ENCODE measurements around the gene TLCD4. TPM values are rescaled to one million over a fixed set of nuclear protein-coding genes. Genes with fewer than 3 reads are reported as not detected.

Gene TLCD4, protein sequence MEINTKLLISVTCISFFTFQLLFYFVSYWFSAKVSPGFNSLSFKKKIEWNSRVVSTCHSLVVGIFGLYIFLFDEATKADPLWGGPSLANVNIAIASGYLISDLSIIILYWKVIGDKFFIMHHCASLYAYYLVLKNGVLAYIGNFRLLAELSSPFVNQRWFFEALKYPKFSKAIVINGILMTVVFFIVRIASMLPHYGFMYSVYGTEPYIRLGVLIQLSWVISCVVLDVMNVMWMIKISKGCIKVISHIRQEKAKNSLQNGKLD
- 0.38 and 0.85 TPM in 2 replicates for total RNA-seq

DNA sequence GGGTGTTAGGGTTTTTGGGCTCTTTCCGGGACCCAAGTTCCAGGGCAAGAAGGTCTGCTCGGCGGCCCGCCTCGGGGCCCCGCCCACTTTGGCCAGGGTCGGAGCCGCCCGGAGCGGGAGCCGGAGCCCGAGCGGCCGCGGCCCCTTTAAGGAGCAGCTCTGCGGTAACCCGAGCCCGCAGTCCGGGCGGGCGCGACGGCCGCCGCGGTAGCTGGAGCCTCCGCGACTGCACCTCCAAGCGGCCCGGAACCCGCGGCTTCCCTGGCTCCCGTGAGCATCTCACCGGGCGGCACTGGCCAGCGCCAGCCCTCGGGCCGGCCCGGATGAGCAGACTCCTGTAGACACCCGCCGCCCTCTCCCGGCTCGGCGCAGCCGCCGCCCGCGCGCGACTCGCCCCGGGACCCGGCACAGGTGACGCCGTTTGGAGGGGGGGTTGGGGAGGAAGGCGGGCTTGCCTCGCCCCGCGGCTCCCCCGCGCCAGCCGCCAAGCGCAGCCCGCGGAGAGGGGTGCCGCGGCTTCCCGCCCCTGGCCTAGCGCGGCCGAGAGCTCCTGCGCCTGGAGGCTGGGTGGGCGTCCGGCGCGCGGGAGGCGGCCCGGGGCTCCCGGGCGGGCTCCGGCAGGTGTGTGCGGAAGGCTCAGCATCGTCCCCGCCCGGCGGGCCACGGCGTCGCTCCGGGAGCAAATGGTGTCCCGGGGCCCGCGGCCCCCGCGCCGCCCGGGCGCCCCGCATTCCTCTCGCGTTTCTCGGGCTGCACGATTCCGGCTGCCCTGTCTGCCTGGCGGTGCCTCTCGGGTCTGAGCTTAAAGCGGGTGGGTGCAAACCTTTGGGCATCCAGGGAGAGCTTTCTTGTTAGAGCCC is at the start of gene TLCD4:
Gene TLCD4, plus strand, starts transcription at position 149 of the 860 bp plus-strand sequence. CDS start 26,547 bp downstream, outside the sequence.

DNA sequence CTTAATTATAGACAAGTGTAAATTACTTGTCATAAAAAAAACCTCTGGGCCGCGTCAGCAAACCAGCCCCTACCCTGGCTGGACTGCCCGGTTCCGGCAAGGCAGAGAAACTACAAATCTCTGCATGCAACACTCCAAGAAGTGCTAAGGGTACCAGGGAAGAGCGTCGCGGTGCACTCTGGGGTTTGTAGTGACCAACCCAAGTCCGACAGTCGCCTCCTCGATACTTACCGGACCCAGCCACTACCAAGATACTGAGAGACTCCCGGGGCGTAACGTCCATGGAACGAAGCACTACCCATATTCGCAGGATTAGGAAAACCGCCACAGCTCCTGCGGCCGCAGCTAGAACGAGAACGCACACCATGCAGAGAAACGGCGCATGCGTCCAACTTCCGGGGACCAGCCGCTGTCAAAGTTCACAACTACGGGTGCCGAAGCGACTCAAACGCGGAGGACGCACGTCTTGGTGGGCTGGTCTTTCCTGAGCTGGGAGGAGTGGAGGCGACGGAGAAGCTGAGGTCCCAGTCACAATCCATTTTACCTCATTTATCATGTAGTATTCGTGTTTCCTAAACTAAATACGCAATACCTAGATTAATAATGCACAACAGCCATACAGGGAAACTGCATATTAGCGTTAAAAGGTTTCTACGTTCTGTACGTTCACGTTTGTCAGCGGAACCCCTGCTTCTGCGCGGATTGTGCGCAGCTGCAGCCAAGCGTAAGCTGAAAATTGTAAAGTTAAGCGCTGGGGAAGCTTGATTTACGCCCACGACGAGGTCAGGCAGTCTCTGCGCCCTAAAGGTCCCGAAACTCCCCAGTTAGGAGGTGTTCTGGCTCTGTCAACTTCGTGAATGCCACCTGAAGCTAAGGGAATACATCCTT is 44.4 kb upstream of the TLCD4 start, which contains the start of gene ALG14:
Gene ALG14, minus strand, starts transcription at position 420 of the 888 bp plus-strand sequence. Its CDS starts 53 bp downstream, at position 367.

Other genes with a start within 250 kb of the TLCD4 start
- gene CNN3, start 190.2 kb upstream of the TLCD4 start, total RNA-seq = 349 and 490 TPM in 2 replicates
- 1.1 and 3.1 TPM in 2 replicates for gene ALG14, start 44.4 kb upstream of the TLCD4 start, total RNA-seq
- gene RWDD3, start 116.9 kb downstream of the TLCD4 start, total RNA-seq = 13.0 and 13.8 TPM in 2 replicates

All from regular cardiac myocyte (primary cell).